Keratinocyte (primary cell): ENCODE data around the gene SLC23A2. TPM values are rescaled to one million over a fixed set of nuclear protein-coding genes. Genes with fewer than 3 reads are reported as not detected.
"Not testable (repeated sequence)": the region's sequence is repeated elsewhere in the genome, so short reads cannot be mapped to it uniquely, and the experiment has no call there.

Experiments
- DNase-seq: peaks from one replicate; pipeline ENCODE4 v3.0.0-alpha.2; 2011; ENCODE audit warnings: low read depth, missing footprints, low spot score
- FAIRE-seq: peaks from 2 replicates; lab custom pipeline; 2011; peaks lifted over from hg19 to GRCh38; lab: Jason Lieb, UNC
- H2AFZ ChIP-seq: 2 replicates; pipeline ENCODE4 v1.6.0; 2012; ENCODE audit warnings: low read length, control low read depth, inconsistent platforms; ENCODE audit not compliant: control insufficient read depth
- H3K27ac ChIP-seq: 2 replicates; pipeline ENCODE4 v1.5.1; 2011; ENCODE audit warnings: low read length; ENCODE audit not compliant: control insufficient read depth, insufficient read depth
- H3K27me3 ChIP-seq: 3 replicates; pipeline ENCODE4 v1.6.0; 2011; ENCODE audit warnings: low read length; ENCODE audit not compliant: control insufficient read depth, insufficient read depth; ENCODE audit errors: extremely low read depth
- H3K36me3 ChIP-seq, 2 experiments: 2 replicates in 1 of 2; 3 replicates in 1 of 2; pipeline ENCODE4 v1.5.1; 2011; ENCODE audit warnings: low read length in 2 of 2, mild to moderate bottlenecking in 1 of 2; ENCODE audit not compliant: control insufficient read depth in 2 of 2, insufficient read depth in 2 of 2; ENCODE audit errors: extremely low read depth in 1 of 2
- H3K4me1 ChIP-seq: 3 replicates; pipeline ENCODE4 v1.5.1; 2011; ENCODE audit warnings: low read length; ENCODE audit not compliant: control insufficient read depth, insufficient read depth; ENCODE audit errors: extremely low read depth
- H3K4me2 ChIP-seq: 3 replicates; pipeline ENCODE4 v1.6.0; 2011; ENCODE audit warnings: low read depth, low read length; ENCODE audit not compliant: control insufficient read depth, insufficient read depth; ENCODE audit errors: extremely low read depth
- H3K4me3 ChIP-seq, 3 experiments: fragments of 200-600 bp in 1 of 3; sonication (generic) in 1 of 3; 2 replicates in 2 of 3; 3 replicates in 1 of 3; pipeline ENCODE4 v1.5.1; 2011 to 2016; ENCODE audit warnings: low read length in 3 of 3, mild to moderate bottlenecking in 3 of 3, control low read depth in 2 of 3, inconsistent platforms in 1 of 3, low read depth in 1 of 3, mixed read lengths in 1 of 3, mixed run types in 1 of 3, moderate library complexity in 1 of 3; ENCODE audit not compliant: control insufficient read depth in 2 of 3, insufficient read depth in 2 of 3; ENCODE audit errors: extremely low read depth in 1 of 3
- H3K79me2 ChIP-seq: 2 replicates; pipeline ENCODE4 v1.6.0; 2012; ENCODE audit warnings: low read length; ENCODE audit not compliant: control insufficient read depth, insufficient read depth
- H3K9ac ChIP-seq: 3 replicates; pipeline ENCODE4 v1.6.0; 2011; ENCODE audit warnings: low read length; ENCODE audit not compliant: control insufficient read depth, insufficient read depth; ENCODE audit errors: extremely low read depth
- H3K9me1 ChIP-seq: 3 replicates; pipeline ENCODE4 v1.6.0; 2011; ENCODE audit warnings: low read length; ENCODE audit not compliant: control insufficient read depth, insufficient read depth; ENCODE audit errors: extremely low read depth
- H3K9me3 ChIP-seq: 2 replicates; pipeline ENCODE4 v1.5.1; 2012; ENCODE audit warnings: low read depth, low read length; ENCODE audit not compliant: control insufficient read depth
- H4K20me1 ChIP-seq: 3 replicates; pipeline ENCODE4 v1.6.0; 2011; ENCODE audit warnings: low read length; ENCODE audit not compliant: control insufficient read depth, insufficient read depth; ENCODE audit errors: extremely low read depth
- CTCF ChIP-seq, 3 experiments: IDR thresholded peaks in 1 of 3; conservative IDR thresholded peaks in 1 of 3; optimal IDR thresholded peaks in 1 of 3; 2 replicates in 2 of 3; 3 replicates in 1 of 3; pipeline versions ENCODE3 to v1.5.1; 2011; ENCODE audit warnings: low read length in 3 of 3, mild to moderate bottlenecking in 3 of 3, moderate library complexity in 2 of 3, control low read depth in 1 of 3, inconsistent platforms in 1 of 3; ENCODE audit not compliant: insufficient read depth in 2 of 3; ENCODE audit errors: extremely low read depth in 1 of 3
- EZH2 ChIP-seq: IDR thresholded peaks from one replicate; pipeline ENCODE4 v1.6.1; 2012; ENCODE audit warnings: inconsistent platforms, mild to moderate bottlenecking, low read length, moderate library complexity
- dilution Hi-C: fragments of 300-500 bp; cut with MboI; formaldehyde crosslinking; loops from one replicate; pipeline ENCODE4 v1.7.0; 2020; ENCODE audit warnings: low sequenced_read_pairs; ENCODE audit not compliant: extremely low pct_ligation_motif_present
- polyA plus RNA-seq, 5 experiments: library from polyadenylated mRNA; depleted of rRNA in 3 of 5; stranded (reverse) in 3 of 5; stranded (forward) in 1 of 5; unstranded in 1 of 5; fragments of >200 nt; gene quantifications; 1 replicate in 1 of 5; 2 replicates in 3 of 5; 3 replicates in 1 of 5; pipeline versions ENCODE4 v1.2.1 to v1.2.3, GENCODE V29; 2011 to 2012; ENCODE audit warnings: missing spikeins in 2 of 5, low read depth in 1 of 5, low replicate concordance in 1 of 5

SLC23A2 gene
- polyA plus RNA-seq, 1 donor (not counting 4 experiments of a cell fraction or from before 2014, with no cell fraction given), result 13.4 TPM

GRCh38 chr20:4924446-4924845 is 76.9 kb downstream of the SLC23A2 start:
- TF ChIP-seq EZH2 (no peak), CTCF (optimal IDR thresholded peaks at IDR 0.05 in 1 of 3, IDR thresholded peaks at IDR 0.05 in 1 of 3, conservative IDR thresholded peaks at IDR 0.05 in 1 of 3; ENCODE audit: extremely low read depth in 1 of 3, insufficient read depth in 2 of 3, low read length in 3 of 3) (no peak)
- Histone ChIP-seq H3K36me3 (peaks cover 0 to 1% of the 10 kb centered on the region in 2 experiments), H4K20me1 (no peaks in the 10 kb centered on the region), H3K4me3 (no peak overlapping the region), H2AFZ (no peak overlapping the region), H3K9ac (no peak overlapping the region), H3K27ac (no peak overlapping the region), H3K79me2 (no peaks in the 10 kb centered on the region), H3K4me2 (no peak overlapping the region), H3K9me3 (no peaks in the 10 kb centered on the region), H3K9me1 (no peaks in the 10 kb centered on the region), H3K4me1 (no peaks in the 10 kb centered on the region), H3K27me3 (no peaks in the 10 kb centered on the region)
- dilution Hi-C loops, result no loop called here
- FAIRE-seq (no peak), DNase-seq (no peak)

- H2AFZ ChIP-seq, result no peak overlapping the region
Observed at GRCh38 chr20:4924032-4924431, 77.3 kb downstream of the SLC23A2 start.

GRCh38 chr20:4922186-4922585 is 79.1 kb downstream of the SLC23A2 start:
- dilution Hi-C loops, result no loop called here
- H3K27me3 ChIP-seq, result no peaks in the 10 kb centered on the region
- H2AFZ ChIP-seq, result no peak overlapping the region
- no peak overlapping the region for H3K4me3 ChIP-seq
- H3K36me3 ChIP-seq, result peaks cover 0 to 1% of the 10 kb centered on the region in 2 experiments
- no peak for TF ChIP-seq EZH2
- TF ChIP-seq CTCF (optimal IDR thresholded peaks at IDR 0.05 in 1 of 3, IDR thresholded peaks at IDR 0.05 in 1 of 3, conservative IDR thresholded peaks at IDR 0.05 in 1 of 3; ENCODE audit: extremely low read depth in 1 of 3, insufficient read depth in 2 of 3, low read length in 3 of 3), result no peak
- H3K9me1 ChIP-seq, result no peaks in the 10 kb centered on the region
- no peak overlapping the region for H3K27ac ChIP-seq
- H3K79me2 ChIP-seq, result no peaks in the 10 kb centered on the region
- no peaks in the 10 kb centered on the region for H3K4me1 ChIP-seq
- H4K20me1 ChIP-seq, result peaks cover 2% of the 10 kb centered on the region
- H3K9ac ChIP-seq, result no peak overlapping the region
- H3K4me2 ChIP-seq, result no peak overlapping the region
- H3K9me3 ChIP-seq, result no peaks in the 10 kb centered on the region
- DNase-seq (no peak), FAIRE-seq (no peak)

More at GRCh38 chr20:4924032-4924431, 77.3 kb downstream of the SLC23A2 start:
- no peak for DNase-seq
- Histone ChIP-seq H3K27ac (no peak overlapping the region), H3K9me1 (no peaks in the 10 kb centered on the region), H3K4me2 (no peak overlapping the region), H3K9ac (no peak overlapping the region), H3K36me3 (peaks cover 0 to 1% of the 10 kb centered on the region in 2 experiments), H3K9me3 (no peaks in the 10 kb centered on the region), H4K20me1 (peaks cover under 1% of the 10 kb centered on the region), H3K79me2 (no peaks in the 10 kb centered on the region), H3K4me3 (no peak overlapping the region), H3K27me3 (no peaks in the 10 kb centered on the region), H3K4me1 (no peaks in the 10 kb centered on the region)
- TF ChIP-seq EZH2, result no peak
- FAIRE-seq, result no peak
- dilution Hi-C loops, result no loop called here

- H3K36me3 ChIP-seq, FAIRE-seq, H3K9me1 ChIP-seq, H3K9ac ChIP-seq, H3K27ac ChIP-seq, H3K9me3 ChIP-seq, H3K79me2 ChIP-seq, H3K4me3 ChIP-seq, H3K27me3 ChIP-seq, DNase-seq, H3K4me1 ChIP-seq, dilution Hi-C loops, H2AFZ ChIP-seq, H3K4me2 ChIP-seq, H4K20me1 ChIP-seq: not testable (repeated sequence)
Observed at GRCh38 chr20:4921271-4921670, 80.0 kb downstream of the SLC23A2 start.
